Body of pancreas (tissue), 4 donors: ENCODE measurements around the gene PSME2. TPM values are rescaled to one million over a fixed set of nuclear protein-coding genes. Genes with fewer than 3 reads are reported as not detected.

Experiments
- ATAC-seq: fragments of 150-250 bp; one replicate; pipeline ENCODE4 v1.9.1; 2016
- DNase-seq, 4 donors: peaks; one replicate each; pipeline ENCODE4 v3.0.0-alpha.2; 2019
- H3K27ac ChIP-seq, 4 donors: fragments of 200-600 bp; sonication (generic); 1 replicate in 3 of 4; 2 replicates in 1 of 4; pipeline versions ENCODE4 v1.5.1 to v1.6.1; 2016 to 2019; ENCODE audit warnings: mild to moderate bottlenecking in 1 of 4, mixed read lengths in 1 of 4, moderate library complexity in 1 of 4
- H3K27me3 ChIP-seq, 2 donors: fragments of 200-600 bp; sonication (generic); one replicate each; pipeline ENCODE4 v1.6.0; 2016; ENCODE audit warnings: mild to moderate bottlenecking in 1 of 2
- H3K36me3 ChIP-seq, 2 donors: fragments of 200-600 bp; sonication (generic); replicated peaks in 1 of 2; 2 replicates each; pipeline ENCODE4 v1.5.1; 2016; ENCODE audit warnings: low read depth in 2 of 2; ENCODE audit not compliant: insufficient read depth in 1 of 2
- H3K4me1 ChIP-seq: fragments of 200-600 bp; sonication (generic); one replicate; pipeline ENCODE4 v1.6.0; 2016
- H3K4me3 ChIP-seq, 2 donors: fragments of 200-600 bp; sonication (generic); 1 replicate in 1 of 2; 2 replicates in 1 of 2; pipeline ENCODE4 v1.5.1; 2016 to 2019
- H3K9me3 ChIP-seq, 3 donors: fragments of 200-600 bp; sonication (generic); 1 replicate in 2 of 3; 2 replicates in 1 of 3; pipeline ENCODE4 v1.5.1; 2016
- CTCF ChIP-seq, 7 experiments: fragments of 450-650 bp in 4 of 7; fragments of 200-600 bp in 3 of 7; sonication (generic) in 3 of 7; IDR thresholded peaks; one replicate each; pipeline ENCODE4 v1.5.1; 2016 to 2019; ENCODE audit warnings: antibody characterized with exemption in 7 of 7
- POLR2A ChIP-seq, 3 donors: fragments of 450-650 bp; IDR thresholded peaks; one replicate each; pipeline ENCODE4 v1.6.1; 2016; ENCODE audit warnings: antibody characterized with exemption in 3 of 3, mild to moderate bottlenecking in 2 of 3
- WGBS, 2 donors: methylation state at CpG; one replicate each; pipeline ENCODE4 v1.1.5; 2017; 5-methylcytosine and 5-hydroxymethylcytosine counted together
- intact Hi-C: fragments of 100-400 bp; cut with DNase I; formaldehyde crosslinking; loops from one replicate; pipeline ENCODE4 v1.15.1; 2023
- total RNA-seq, 2 donors: library from RNA; depleted of rRNA; stranded (reverse); fragments of >200 nt; gene quantifications; one replicate each; pipeline ENCODE4 v1.1.0, GENCODE V29; 2016

The PSME2 gene
- total RNA-seq, 2 donors from 2014 or later: 29.3 to 30.4 TPM

- peak; percentile 44 to 78 (median 62) for DNase-seq
- TF ChIP-seq CTCF (IDR thresholded peaks at IDR 0.05): no peak
- TF ChIP-seq POLR2A (IDR thresholded peaks at IDR 0.05): peak in 1 of 3 donors; percentile 7
- Histone ChIP-seq H3K4me1 (no peaks in the 10 kb centered on the region), H3K27me3 (no peaks in the 10 kb centered on the region), H3K27ac (peak within 1 kb of the TSS in 1 of 4 donors; percentile 5), H3K36me3 (peaks cover 0 to 3% of the 10 kb centered on the region in 2 donors), H3K4me3 (no peak within 1 kb of the TSS), H3K9me3 (no peaks in the 10 kb centered on the region)
- 49 to 63% methylated on average over 25 to 63 of the region's 63 CpGs for WGBS, 2 donors
- intact Hi-C loops: no loop called here
- ATAC-seq: peak; percentile 70
Measured at GRCh38 chr14:24171422-24172260, 25.2 kb upstream of the PSME2 start, which contains the start of gene REC8. Gene REC8 (plus strand): TSS chr14:24172080. CDS start chr14:24172553, 473 bp downstream.

GRCh38 chr14:24167469-24168114 is 21.2 kb upstream of the PSME2 start:
- H3K9me3 ChIP-seq: no peaks in the 10 kb centered on the region
- TF ChIP-seq POLR2A (IDR thresholded peaks at IDR 0.05) (no peak), CTCF (IDR thresholded peaks at IDR 0.05) (no peak)
- WGBS, 2 donors: 76 to 83% methylated on average over 3 of the region's 3 CpGs
- no peak for DNase-seq
- no peak for ATAC-seq
- H3K27ac ChIP-seq: no peak overlapping the region
- H3K36me3 ChIP-seq: peaks cover 5 to 32% of the 10 kb centered on the region in 2 donors
- no peak overlapping the region for H3K4me3 ChIP-seq
- H3K27me3 ChIP-seq: no peaks in the 10 kb centered on the region
- intact Hi-C loops: loop anchor here (10.0 kb wide), 1 partner anchor 113 kb away; the partner anchor contains the start of gene CARMIL3
- peaks cover 9% of the 10 kb centered on the region for H3K4me1 ChIP-seq

- no peak overlapping the region for H3K27ac ChIP-seq
- ATAC-seq (no peak), DNase-seq (no peak)
- TF ChIP-seq POLR2A (IDR thresholded peaks at IDR 0.05): no peak
- TF ChIP-seq CTCF (IDR thresholded peaks at IDR 0.05): no peak
- intact Hi-C loops: loop anchor here (10.0 kb wide), 1 partner anchor 111 kb away; the partner anchor contains the start of gene CARMIL3
- H3K9me3 ChIP-seq: no peaks in the 10 kb centered on the region
- H3K4me3 ChIP-seq: no peak overlapping the region
- WGBS, 2 donors: 86 to 89% methylated on average over 5 of the region's 5 CpGs
- peaks cover 23% of the 10 kb centered on the region for H3K4me1 ChIP-seq
- peaks cover 5 to 32% of the 10 kb centered on the region in 2 donors for H3K36me3 ChIP-seq
- H3K27me3 ChIP-seq: no peaks in the 10 kb centered on the region
Measured at GRCh38 chr14:24165785-24166184, 19.4 kb upstream of the PSME2 start.

GRCh38 chr14:24164518-24164991 is 18.1 kb upstream of the PSME2 start:
- TF ChIP-seq POLR2A (IDR thresholded peaks at IDR 0.05) (no peak), CTCF (IDR thresholded peaks at IDR 0.05) (no peak)
- ATAC-seq: no peak
- Histone ChIP-seq H3K4me3 (no peak overlapping the region), H3K27me3 (no peaks in the 10 kb centered on the region), H3K27ac (no peak overlapping the region), H3K36me3 (peaks cover 5 to 32% of the 10 kb centered on the region in 2 donors), H3K4me1 (peaks cover 35% of the 10 kb centered on the region), H3K9me3 (no peaks in the 10 kb centered on the region)
- WGBS, 2 donors: 82 to 87% methylated on average over 3 to 13 of the region's 14 CpGs
- intact Hi-C loops: loop anchor here (10.0 kb wide), 1 partner anchor 110 kb away; the partner anchor contains the start of gene CARMIL3
- no peak for DNase-seq
